SKM-1 (cell line): ENCODE measurements around the gene SUCLG2.

ENCODE experiments used
- DNase-seq: peaks from one replicate; lab custom pipeline; 2025; ENCODE audit not compliant: unreplicated experiment; lab: John Stamatoyannopoulos, UW

The SUCLG2 gene

GRCh38 chr3:67654099-67654843 is at the start of gene SUCLG2:
TSS of gene SUCLG2 (minus strand) at chr3:67654612. CDS start at chr3:67654586, 26 bp downstream.
- peak; percentile 81 for DNase-seq

GRCh38 chr3:67700596-67700995 is 46.2 kb upstream of the SUCLG2 start:
- DNase-seq, result no peak

- DNase-seq, result no peak
These were observed 45.5 kb upstream of the SUCLG2 start for GRCh38 chr3:67699882-67700281.

GRCh38 chr3:67692621-67693020 is 38.2 kb upstream of the SUCLG2 start:
- no peak for DNase-seq

- no peak for DNase-seq
These were observed 37.5 kb upstream of the SUCLG2 start for GRCh38 chr3:67691926-67692325.

- no peak for DNase-seq
These were observed 36.8 kb upstream of the SUCLG2 start for GRCh38 chr3:67691207-67691606.

GRCh38 chr3:67689806-67690205 is 35.4 kb upstream of the SUCLG2 start:
- DNase-seq, result no peak

GRCh38 chr3:67688231-67688630 is 33.8 kb upstream of the SUCLG2 start:
- DNase-seq, result no peak

- DNase-seq, result no peak
These were observed 31.7 kb upstream of the SUCLG2 start for GRCh38 chr3:67686069-67686468.

GRCh38 chr3:67685499-67685898 is 31.1 kb upstream of the SUCLG2 start:
- no peak for DNase-seq

GRCh38 chr3:67684211-67684610 is 29.8 kb upstream of the SUCLG2 start:
- no peak for DNase-seq

- no peak for DNase-seq
These were observed 29.1 kb upstream of the SUCLG2 start for GRCh38 chr3:67683522-67683921.

GRCh38 chr3:67678665-67679064 is 24.3 kb upstream of the SUCLG2 start:
- no peak for DNase-seq

GRCh38 chr3:67674055-67674454 is 19.6 kb upstream of the SUCLG2 start:
- DNase-seq, result no peak

GRCh38 chr3:67662733-67663132 is 8.3 kb upstream of the SUCLG2 start:
- no peak for DNase-seq

GRCh38 chr3:67661089-67661488 is 6.7 kb upstream of the SUCLG2 start:
- DNase-seq, result no peak

- DNase-seq, result no peak
These were observed 2.8 kb upstream of the SUCLG2 start for GRCh38 chr3:67657192-67657591.

GRCh38 chr3:67656614-67657013 is 2.2 kb upstream of the SUCLG2 start:
- DNase-seq, result no peak

- no peak for DNase-seq
These were observed 1.1 kb upstream of the SUCLG2 start for GRCh38 chr3:67655364-67656121.

- DNase-seq, result no peak
These were observed 399 bp upstream of the SUCLG2 start for GRCh38 chr3:67654844-67655177.

- DNase-seq, result no peak
These were observed 850 bp downstream of the SUCLG2 start for GRCh38 chr3:67653425-67654098.

- no peak for DNase-seq
These were observed 4.3 kb downstream of the SUCLG2 start for GRCh38 chr3:67650084-67650483.
